ENCODE results near the gene ZBTB4. TPM values are rescaled to one million over a fixed set of nuclear protein-coding genes. Genes with fewer than 3 reads are reported as not detected.

ZBTB4 gene
- 10 to 100 TPM; 29.0 to 29.5 TPM for total RNA-seq

GRCh38 chr17:7479213-7480088 is at the start of gene ZBTB4:
ZBTB4 (minus strand) TSS chr17:7479631; CDS start chr17:7466801, 12,830 bp downstream.

GRCh38 chr17:7484067-7484918 is 4.9 kb upstream of the ZBTB4 start, which contains the start of gene POLR2A:
POLR2A (plus strand) TSS chr17:7484366.

GRCh38 chr17:7481275-7481674 is 1.8 kb upstream of the ZBTB4 start, which contains the start of gene SLC35G6:
SLC35G6 (plus strand) TSS chr17:7481446; CDS start chr17:7481517, 71 bp downstream.

GRCh38 chr17:7444682-7445618 is 34.5 kb downstream of the ZBTB4 start, which contains the start of gene CHRNB1:
CHRNB1 (plus strand) TSS chr17:7445061; CDS start chr17:7445128, 67 bp downstream.

GRCh38 chr17:7439462-7440112 is 39.8 kb downstream of the ZBTB4 start, which contains the start of gene FGF11:
FGF11 (plus strand) TSS chr17:7439512; CDS start chr17:7439621, 109 bp downstream.

GRCh38 chr17:7428557-7428956 is 50.9 kb downstream of the ZBTB4 start, which contains the start of gene SPEM3:
SPEM3 (plus strand) TSS chr17:7428857; CDS start chr17:7428903, 46 bp downstream.

GRCh38 chr17:7425316-7425715 is 54.1 kb downstream of the ZBTB4 start, which contains the start of gene SPEM2:
SPEM2 (plus strand) TSS chr17:7425616; CDS start chr17:7425689, 73 bp downstream.

GRCh38 chr17:7419819-7420610 is 59.4 kb downstream of the ZBTB4 start, which contains the start of gene SPEM1:
SPEM1 (plus strand) TSS chr17:7420324; CDS start chr17:7420385, 61 bp downstream.

Other genes starting within 250 kb of the ZBTB4 start
- 10 to 100 TPM; 47.0 to 47.5 TPM for gene DVL2, start 245.1 kb downstream of the ZBTB4 start, total RNA-seq
- gene PHF23, start 240.2 kb downstream of the ZBTB4 start, total RNA-seq = 10 to 100 TPM; 53.9 to 55.9 TPM
- 100 to 1,000 TPM; 276 to 282 TPM for gene GABARAP, start 237.2 kb downstream of the ZBTB4 start, total RNA-seq
- 100 to 1,000 TPM; 154 to 160 TPM for gene CTDNEP1, start 227.9 kb downstream of the ZBTB4 start, total RNA-seq
- 10 to 100 TPM; 36.2 to 44.5 TPM for gene ELP5, start 227.4 kb downstream of the ZBTB4 start, total RNA-seq
- gene CLDN7, start 217.2 kb downstream of the ZBTB4 start, total RNA-seq = under 1 TPM; 0.53 to 0.76 TPM
- not detected for gene SLC2A4, start 197.9 kb downstream of the ZBTB4 start, total RNA-seq
- gene YBX2, start 185.0 kb downstream of the ZBTB4 start, total RNA-seq = under 1 TPM; 0.55 to 0.67 TPM
- 100 to 1,000 TPM; 429 to 433 TPM for gene EIF5A, start 172.0 kb downstream of the ZBTB4 start, total RNA-seq
- gene GPS2, start 164.3 kb downstream of the ZBTB4 start, total RNA-seq = 10 to 100 TPM; 67.6 to 77.5 TPM
- gene NEURL4, start 150.3 kb downstream of the ZBTB4 start, total RNA-seq = 10 to 100 TPM; 35.8 to 41.7 TPM
- 100 to 1,000 TPM; 738 to 785 TPM for gene ACAP1, start 143.1 kb downstream of the ZBTB4 start, total RNA-seq
- 1 to 10 TPM; 7.0 to 7.1 TPM for gene KCTD11, start 127.5 kb downstream of the ZBTB4 start, total RNA-seq
- gene TMEM95, start 124.5 kb downstream of the ZBTB4 start, total RNA-seq = not detected
- gene TNK1, start 98.5 kb downstream of the ZBTB4 start, total RNA-seq = 1 to 10 TPM; 1.6 to 1.9 TPM
- 100 to 1,000 TPM; 159 to 160 TPM for gene PLSCR3, start 85.1 kb downstream of the ZBTB4 start, total RNA-seq
- 10 to 100 TPM; 66.2 to 67.9 TPM for gene TMEM256, start 75.5 kb downstream of the ZBTB4 start, total RNA-seq
- 1 to 10 TPM; 4.9 to 5.1 TPM for gene NLGN2, start 71.8 kb downstream of the ZBTB4 start, total RNA-seq
- not detected for gene SPEM1, start 59.3 kb downstream of the ZBTB4 start, total RNA-seq
- not detected for gene SPEM2, start 54.0 kb downstream of the ZBTB4 start, total RNA-seq
- not detected for gene SPEM3, start 50.8 kb downstream of the ZBTB4 start, total RNA-seq
- 10 to 100 TPM; 16.3 to 17.0 TPM for gene TMEM102, start 44.2 kb downstream of the ZBTB4 start, total RNA-seq
- gene FGF11, start 40.1 kb downstream of the ZBTB4 start, total RNA-seq = 10 to 100 TPM; 21.3 to 21.6 TPM
- 10 to 100 TPM; 15.3 to 19.0 TPM for gene CHRNB1, start 34.6 kb downstream of the ZBTB4 start, total RNA-seq
- not detected for gene SLC35G6, start 1.8 kb upstream of the ZBTB4 start, total RNA-seq
- gene POLR2A, start 4.7 kb upstream of the ZBTB4 start, total RNA-seq = 100 to 1,000 TPM; 174 to 175 TPM
- gene TNFSF12, start 69.4 kb upstream of the ZBTB4 start, total RNA-seq = 100 to 1,000 TPM; 100 to 103 TPM
- 1 to 10 TPM; 7.2 to 7.4 TPM for gene TNFSF13, start 79.1 kb upstream of the ZBTB4 start, total RNA-seq
- gene SENP3, start 82.3 kb upstream of the ZBTB4 start, total RNA-seq = 10 to 100 TPM; 37.6 to 42.1 TPM
- gene CD68, start 100.0 kb upstream of the ZBTB4 start, total RNA-seq = 10 to 100 TPM in 1 of 2 experiments, 1 to 10 TPM in 1; 9.8 to 10.3 TPM
- gene MPDU1, start 104.2 kb upstream of the ZBTB4 start, total RNA-seq = 10 to 100 TPM; 52.8 to 56.0 TPM
- gene SOX15, start 110.5 kb upstream of the ZBTB4 start, total RNA-seq = under 1 TPM; 0.17 to 0.38 TPM
- gene FXR2, start 135.3 kb upstream of the ZBTB4 start, total RNA-seq = 10 to 100 TPM; 29.3 to 32.6 TPM
- 10 to 100 TPM; 32.7 to 38.7 TPM for gene SAT2, start 148.2 kb upstream of the ZBTB4 start, total RNA-seq
- gene SHBG, start 150.5 kb upstream of the ZBTB4 start, total RNA-seq = not detected
- gene ATP1B2, start 171.3 kb upstream of the ZBTB4 start, total RNA-seq = under 1 TPM; 0.17 to 0.18 TPM
- 100 to 1,000 TPM; 147 to 148 TPM for gene TP53, start 207.9 kb upstream of the ZBTB4 start, total RNA-seq
- 10 to 100 TPM; 12.5 to 13.4 TPM for gene WRAP53, start 208.8 kb upstream of the ZBTB4 start, total RNA-seq
- gene EFNB3, start 225.6 kb upstream of the ZBTB4 start, total RNA-seq = not detected
- gene DNAH2, start 238.1 kb upstream of the ZBTB4 start, total RNA-seq = not detected

Measured in activated naive CD4-positive, alpha-beta T cell treated with anti-CD3 and anti-CD28 coated beads, Interleukin-2, amount 10 ng/mL, durations not matched to agents 5 hours and 36 hours (primary cell).